DOHH2 (cell line): ENCODE data around the gene TSC1.

Source experiments
- H3F3A ChIP-seq: fragments of 200-600 bp; sonication (generic), shearing (Covaris generic); 2 replicates; pipeline ENCODE4 v1.6.0; 2016; ENCODE audit warnings: antibody characterized with exemption, mild to moderate bottlenecking; ENCODE audit not compliant: control insufficient read depth, insufficient read depth
- H3K27ac ChIP-seq: fragments of 200-600 bp; sonication (generic); 2 replicates; pipeline ENCODE4 v1.5.1; 2014; ENCODE audit warnings: low read depth, mild to moderate bottlenecking, low read length, moderate library complexity
- H3K27me3 ChIP-seq: fragments of 200-600 bp; sonication (generic); 2 replicates; pipeline ENCODE4 v1.6.1; 2014; ENCODE audit warnings: mild to moderate bottlenecking, low read length, mixed read lengths; ENCODE audit not compliant: control insufficient read depth
- H3K36me3 ChIP-seq: fragments of 200-600 bp; sonication (generic); 2 replicates; pipeline ENCODE4 v1.6.1; 2014; ENCODE audit warnings: mild to moderate bottlenecking, low read length, moderate library complexity, mixed read lengths; ENCODE audit not compliant: control insufficient read depth
- H3K4me1 ChIP-seq: fragments of 200-600 bp; sonication (generic); 2 replicates; pipeline ENCODE4 v1.6.1; 2014; ENCODE audit warnings: mild to moderate bottlenecking, low read length, mixed read lengths; ENCODE audit not compliant: control insufficient read depth
- H3K4me2 ChIP-seq: fragments of 200-600 bp; sonication (generic); 2 replicates; pipeline ENCODE4 v1.6.0; 2014; ENCODE audit warnings: mild to moderate bottlenecking, low read length, moderate library complexity
- H3K4me3 ChIP-seq: fragments of 200-600 bp; sonication (generic); 2 replicates; pipeline ENCODE4 v1.5.1; 2014; ENCODE audit warnings: mild to moderate bottlenecking, low read length, mixed read lengths
- H3K79me2 ChIP-seq: fragments of 200-600 bp; sonication (generic); 2 replicates; pipeline ENCODE4 v1.6.1; 2014; ENCODE audit warnings: mild to moderate bottlenecking, low read length, mixed read lengths; ENCODE audit not compliant: control insufficient read depth
- H3K9me2 ChIP-seq: fragments of 200-600 bp; sonication (generic); replicated peaks from 2 replicates; pipeline ENCODE4 v1.6.1; 2014; ENCODE audit warnings: mild to moderate bottlenecking, low read length, mixed read lengths; ENCODE audit not compliant: control insufficient read depth
- H3K9me3 ChIP-seq: fragments of 200-600 bp; sonication (generic); 2 replicates; pipeline ENCODE4 v1.6.1; 2014; ENCODE audit warnings: antibody characterized with exemption, low read length, mixed read lengths; ENCODE audit not compliant: control insufficient read depth, insufficient read depth
- H4K20me1 ChIP-seq: fragments of 200-600 bp; sonication (generic); 2 replicates; pipeline ENCODE4 v1.6.0; 2014; ENCODE audit warnings: low read depth, mild to moderate bottlenecking, antibody characterized with exemption, low read length, moderate library complexity; ENCODE audit not compliant: control insufficient read depth, insufficient read depth
- CTCF ChIP-seq: fragments of 200-600 bp; sonication (generic); IDR thresholded peaks from one replicate; pipeline ENCODE4 v1.5.1; 2014; ENCODE audit warnings: antibody characterized with exemption, mild to moderate bottlenecking, low read depth, low read length; ENCODE audit not compliant: poor library complexity, severe bottlenecking
- EZH2phosphoT487 ChIP-seq: fragments of 200-600 bp; sonication (generic); IDR thresholded peaks from 2 replicates; pipeline ENCODE4 v1.6.1; 2017; ENCODE audit warnings: borderline replicate concordance, mild to moderate bottlenecking, antibody characterized with exemption, low read length, moderate library complexity, mixed read lengths

The TSC1 gene

DNA sequence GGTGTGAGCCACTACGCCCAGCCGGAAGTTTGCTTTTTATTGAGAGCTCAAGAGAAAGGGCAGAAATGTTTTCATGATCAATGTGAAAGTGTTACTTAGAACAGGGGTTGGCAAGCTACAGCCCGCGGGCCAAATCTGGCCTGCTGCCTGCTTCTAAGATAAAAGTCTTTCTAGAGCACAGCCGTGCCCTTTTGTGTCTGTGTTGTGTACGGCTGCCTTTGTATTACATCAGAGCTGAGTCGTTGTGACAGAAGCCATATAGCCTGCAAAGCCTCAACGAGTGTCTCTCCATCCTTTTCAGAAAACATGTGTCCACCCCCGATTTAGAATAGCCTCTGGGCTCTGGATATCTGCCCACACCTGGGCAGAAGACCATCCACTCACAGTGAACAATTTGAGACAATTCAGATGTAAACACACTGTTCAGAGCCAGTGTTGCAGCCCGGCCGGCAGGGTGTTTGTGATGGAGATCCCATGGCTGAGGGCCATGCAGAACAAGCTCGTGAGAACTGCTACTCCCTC is 95.2 kb downstream of the TSC1 start:
- H4K20me1 ChIP-seq, result no peaks in the 10 kb centered on the region
- H3K4me1 ChIP-seq, result peaks cover 20% of the 10 kb centered on the region
- no peaks in the 10 kb centered on the region for H3K9me2 ChIP-seq
- H3K4me3 ChIP-seq, result no peak overlapping the region
- TF ChIP-seq EZH2phosphoT487 (no peak), CTCF (no peak)
- no peaks in the 10 kb centered on the region for H3K9me3 ChIP-seq
- H3K27ac ChIP-seq, result no peak overlapping the region
- H3K27me3 ChIP-seq, result no peaks in the 10 kb centered on the region
- no peaks in the 10 kb centered on the region for H3F3A ChIP-seq
- H3K36me3 ChIP-seq, result no peaks in the 10 kb centered on the region
- no peaks in the 10 kb centered on the region for H3K79me2 ChIP-seq
- peak overlapping the region; percentile 52 for H3K4me2 ChIP-seq

- Histone ChIP-seq H3K27ac (no peak overlapping the region), H3K4me1 (peaks cover 20% of the 10 kb centered on the region), H3K4me2 (no peak overlapping the region), H3F3A (no peaks in the 10 kb centered on the region), H3K9me3 (no peaks in the 10 kb centered on the region), H3K36me3 (no peaks in the 10 kb centered on the region), H4K20me1 (no peaks in the 10 kb centered on the region), H3K9me2 (no peaks in the 10 kb centered on the region), H3K79me2 (no peaks in the 10 kb centered on the region), H3K4me3 (no peak overlapping the region), H3K27me3 (no peaks in the 10 kb centered on the region)
- TF ChIP-seq CTCF, result no peak
- no peak for TF ChIP-seq EZH2phosphoT487
Observed at GRCh38 chr9:132846918-132847515, 97.4 kb downstream of the TSC1 start.

- H3F3A ChIP-seq, result no peaks in the 10 kb centered on the region
- no peaks in the 10 kb centered on the region for H3K9me3 ChIP-seq
- no peak overlapping the region for H3K27ac ChIP-seq
- H3K27me3 ChIP-seq, result no peaks in the 10 kb centered on the region
- TF ChIP-seq EZH2phosphoT487 (no peak), CTCF (no peak)
- H3K9me2 ChIP-seq, result no peaks in the 10 kb centered on the region
- H3K4me3 ChIP-seq, result no peak overlapping the region
- no peak overlapping the region for H3K4me2 ChIP-seq
- H3K4me1 ChIP-seq, result peaks cover 19% of the 10 kb centered on the region
- no peaks in the 10 kb centered on the region for H3K79me2 ChIP-seq
- no peaks in the 10 kb centered on the region for H3K36me3 ChIP-seq
- H4K20me1 ChIP-seq, result no peaks in the 10 kb centered on the region
Observed at GRCh38 chr9:132846109-132846917, 98.1 kb downstream of the TSC1 start.
